ENCODE results near the gene TMTC1.

DNA sequence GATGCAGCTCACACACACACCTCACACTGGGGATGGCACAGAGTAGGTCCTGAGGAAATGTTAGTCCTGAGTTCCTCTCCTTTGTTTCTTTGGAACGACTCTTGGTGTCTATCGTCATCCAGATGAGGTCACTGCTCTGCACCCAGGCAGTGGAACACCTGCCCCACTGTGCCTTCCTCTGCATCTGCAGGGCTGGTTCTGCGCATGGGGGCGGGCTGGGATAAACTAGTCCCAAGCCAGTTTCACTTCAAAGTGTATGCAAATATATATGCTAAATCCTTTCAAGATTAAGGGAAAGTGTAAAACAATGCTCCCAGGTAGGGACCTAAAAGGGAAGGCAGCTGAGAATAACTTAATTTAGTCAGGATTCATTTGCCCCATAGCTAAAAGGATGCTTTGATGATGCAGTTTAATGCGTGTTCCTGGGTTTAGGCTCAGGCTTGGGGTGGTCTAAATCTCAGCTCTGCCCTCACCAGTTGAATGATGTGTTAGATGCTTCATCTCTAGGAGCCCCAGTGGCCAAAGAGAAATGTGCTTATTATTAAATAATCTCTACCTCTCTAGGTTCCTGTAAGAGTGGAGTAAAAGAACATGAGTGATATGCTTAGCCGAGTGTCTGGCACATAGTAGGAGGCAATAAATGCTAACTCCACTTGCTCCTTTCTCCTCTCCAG, 239.2 kb downstream of the TMTC1 start:
- TF ChIP-seq, protein P1, sequence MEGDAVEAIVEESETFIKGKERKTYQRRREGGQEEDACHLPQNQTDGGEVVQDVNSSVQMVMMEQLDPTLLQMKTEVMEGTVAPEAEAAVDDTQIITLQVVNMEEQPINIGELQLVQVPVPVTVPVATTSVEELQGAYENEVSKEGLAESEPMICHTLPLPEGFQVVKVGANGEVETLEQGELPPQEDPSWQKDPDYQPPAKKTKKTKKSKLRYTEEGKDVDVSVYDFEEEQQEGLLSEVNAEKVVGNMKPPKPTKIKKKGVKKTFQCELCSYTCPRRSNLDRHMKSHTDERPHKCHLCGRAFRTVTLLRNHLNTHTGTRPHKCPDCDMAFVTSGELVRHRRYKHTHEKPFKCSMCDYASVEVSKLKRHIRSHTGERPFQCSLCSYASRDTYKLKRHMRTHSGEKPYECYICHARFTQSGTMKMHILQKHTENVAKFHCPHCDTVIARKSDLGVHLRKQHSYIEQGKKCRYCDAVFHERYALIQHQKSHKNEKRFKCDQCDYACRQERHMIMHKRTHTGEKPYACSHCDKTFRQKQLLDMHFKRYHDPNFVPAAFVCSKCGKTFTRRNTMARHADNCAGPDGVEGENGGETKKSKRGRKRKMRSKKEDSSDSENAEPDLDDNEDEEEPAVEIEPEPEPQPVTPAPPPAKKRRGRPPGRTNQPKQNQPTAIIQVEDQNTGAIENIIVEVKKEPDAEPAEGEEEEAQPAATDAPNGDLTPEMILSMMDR (IDR thresholded peaks at IDR 0.05; ENCODE audit: low read depth, low read length), result no peak
- TF ChIP-seq MYC (IDR thresholded peaks at IDR 0.05; ENCODE audit: low read depth, low read length) (no peak), POLR2A (IDR thresholded peaks at IDR 0.05; ENCODE audit: extremely low read depth, insufficient read length) (no peak)
- TF ChIP-seq, protein P2, sequence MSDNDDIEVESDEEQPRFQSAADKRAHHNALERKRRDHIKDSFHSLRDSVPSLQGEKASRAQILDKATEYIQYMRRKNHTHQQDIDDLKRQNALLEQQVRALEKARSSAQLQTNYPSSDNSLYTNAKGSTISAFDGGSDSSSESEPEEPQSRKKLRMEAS (IDR thresholded peaks at IDR 0.05; ENCODE audit: low read depth, low read length), result no peak

All from NB4 (cell line).